Vagina (tissue), 2 donors: ENCODE measurements around the gene COX5A.

Experiments used
- POLR2A ChIP-seq, 2 donors: fragments of 450-650 bp; IDR thresholded peaks; one replicate each; pipeline ENCODE4 v1.6.1; 2017; ENCODE audit warnings: antibody characterized with exemption in 2 of 2, mild to moderate bottlenecking in 2 of 2, moderate library complexity in 2 of 2
- POLR2AphosphoS5 ChIP-seq, 2 donors: sonication (generic); formaldehyde crosslinking; IDR thresholded peaks; one replicate each; pipeline ENCODE4 v1.9.0; 2017; ENCODE audit warnings: antibody characterized with exemption in 2 of 2, mild to moderate bottlenecking in 2 of 2, low read depth in 1 of 2; ENCODE audit not compliant: insufficient read depth in 1 of 2
- TF ChIP-seq, protein P1 (sequence below), 3 experiments: fragments of 450-650 bp in 2 of 3; fragments of 200-600 bp in 1 of 3; sonication (generic) in 1 of 3; IDR thresholded peaks; one replicate each; pipeline ENCODE4 v1.5.1; 2017 to 2019; ENCODE audit warnings: antibody characterized with exemption in 3 of 3, mild to moderate bottlenecking in 2 of 3, moderate library complexity in 2 of 3

DNA sequence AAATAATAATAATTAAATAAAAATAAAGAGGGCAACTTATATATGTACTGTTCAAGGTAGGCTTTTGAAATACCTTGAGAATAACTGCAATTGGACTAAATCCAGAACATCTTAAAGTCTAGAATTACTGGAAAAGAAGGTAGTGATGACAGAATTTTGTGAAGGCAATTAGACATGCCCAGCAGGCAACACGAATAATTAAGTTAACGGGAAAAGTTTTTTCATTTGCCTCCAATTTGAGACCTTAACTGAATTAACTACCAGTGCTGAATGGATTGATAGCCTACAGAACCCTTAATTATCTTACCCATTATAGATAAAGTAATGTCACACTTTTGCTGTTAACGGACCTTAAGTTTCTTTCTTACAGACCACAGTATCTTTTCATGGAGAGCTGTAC, 13.3 kb downstream of the COX5A start:
- TF ChIP-seq POLR2A (IDR thresholded peaks at IDR 0.05): no peak
- TF ChIP-seq, protein P1, sequence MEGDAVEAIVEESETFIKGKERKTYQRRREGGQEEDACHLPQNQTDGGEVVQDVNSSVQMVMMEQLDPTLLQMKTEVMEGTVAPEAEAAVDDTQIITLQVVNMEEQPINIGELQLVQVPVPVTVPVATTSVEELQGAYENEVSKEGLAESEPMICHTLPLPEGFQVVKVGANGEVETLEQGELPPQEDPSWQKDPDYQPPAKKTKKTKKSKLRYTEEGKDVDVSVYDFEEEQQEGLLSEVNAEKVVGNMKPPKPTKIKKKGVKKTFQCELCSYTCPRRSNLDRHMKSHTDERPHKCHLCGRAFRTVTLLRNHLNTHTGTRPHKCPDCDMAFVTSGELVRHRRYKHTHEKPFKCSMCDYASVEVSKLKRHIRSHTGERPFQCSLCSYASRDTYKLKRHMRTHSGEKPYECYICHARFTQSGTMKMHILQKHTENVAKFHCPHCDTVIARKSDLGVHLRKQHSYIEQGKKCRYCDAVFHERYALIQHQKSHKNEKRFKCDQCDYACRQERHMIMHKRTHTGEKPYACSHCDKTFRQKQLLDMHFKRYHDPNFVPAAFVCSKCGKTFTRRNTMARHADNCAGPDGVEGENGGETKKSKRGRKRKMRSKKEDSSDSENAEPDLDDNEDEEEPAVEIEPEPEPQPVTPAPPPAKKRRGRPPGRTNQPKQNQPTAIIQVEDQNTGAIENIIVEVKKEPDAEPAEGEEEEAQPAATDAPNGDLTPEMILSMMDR (IDR thresholded peaks at IDR 0.05): no peak
- no peak for TF ChIP-seq POLR2AphosphoS5 (IDR thresholded peaks at IDR 0.05; ENCODE audit: insufficient read depth in 1 of 2, low read depth in 1 of 2)
